RCC 7860 (cell line): Measurements from ENCODE around the gene MCM5.

Experiments
- DNase-seq: peaks from one replicate; pipeline ENCODE4 v3.0.0-alpha.2; 2015; ENCODE audit warnings: low spot score
- FAIRE-seq: peaks from 2 replicates; lab custom pipeline; 2012; peaks lifted over from hg19 to GRCh38; lab: Jason Lieb, UNC

The MCM5 gene

DNA sequence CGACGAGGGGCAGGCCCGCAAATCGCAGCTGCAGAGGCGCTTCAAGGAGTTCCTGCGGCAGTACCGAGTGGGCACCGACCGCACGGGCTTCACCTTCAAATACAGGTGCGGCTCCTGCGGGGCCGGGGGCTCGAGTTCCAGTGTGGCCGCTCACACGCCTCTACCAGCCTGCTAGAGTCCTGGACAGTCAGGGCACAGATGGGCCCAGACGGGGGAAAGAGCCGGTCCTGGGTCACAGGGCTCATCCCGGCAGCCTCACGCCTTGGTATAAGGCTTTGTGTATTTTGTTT, 506 bp downstream of the MCM5 start:
- DNase-seq = no peak
- no peak for FAIRE-seq

- FAIRE-seq (no peak), DNase-seq (no peak)
Observed at GRCh38 chr22:35401863-35402262, 1.9 kb downstream of the MCM5 start.

- FAIRE-seq (no peak), DNase-seq (no peak)
Observed at GRCh38 chr22:35403356-35403755, 3.4 kb downstream of the MCM5 start.

- FAIRE-seq = no peak
Observed at GRCh38 chr22:35404176-35404575, 4.2 kb downstream of the MCM5 start.

DNA sequence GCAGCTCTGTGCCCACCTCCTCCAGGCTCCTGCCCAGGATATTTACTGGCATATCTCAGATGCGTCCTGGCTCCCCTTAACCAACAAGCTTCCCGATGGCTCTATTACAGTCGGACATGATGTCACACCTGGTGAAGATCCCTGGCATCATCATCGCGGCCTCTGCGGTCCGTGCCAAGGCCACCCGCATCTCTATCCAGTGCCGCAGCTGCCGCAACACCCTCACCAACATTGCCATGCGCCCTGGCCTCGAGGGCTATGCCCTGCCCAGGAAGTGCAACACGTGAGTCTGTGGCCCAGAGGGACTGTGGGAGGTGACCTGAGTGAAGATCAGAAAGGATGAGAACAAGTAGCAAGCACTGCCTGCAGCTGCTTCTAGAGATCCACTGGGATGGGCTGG, 6.5 kb downstream of the MCM5 start:
- DNase-seq (no peak), FAIRE-seq (no peak)

More at GRCh38 chr22:35404176-35404575, 4.2 kb downstream of the MCM5 start:
- no peak for DNase-seq

DNA sequence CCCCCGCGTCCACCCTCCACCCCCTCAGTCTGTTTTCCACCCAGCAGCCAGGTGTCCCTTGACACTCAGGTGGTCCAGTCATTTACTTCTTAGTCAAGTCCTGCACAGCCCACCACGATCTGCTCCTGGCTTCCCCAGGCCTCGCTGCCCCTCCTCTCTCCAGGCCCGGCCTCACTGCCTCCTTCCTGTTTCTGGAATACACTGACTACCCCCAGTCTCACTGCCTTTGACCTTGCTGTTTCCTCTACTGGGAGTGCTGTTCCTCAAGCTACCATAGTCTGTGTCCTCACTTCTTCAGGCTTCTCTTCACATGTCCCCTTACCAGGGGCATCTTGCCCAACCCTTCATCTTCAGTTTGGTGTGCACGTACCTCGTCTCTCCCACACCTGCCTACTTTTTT, 7.4 kb downstream of the MCM5 start:
- no peak for DNase-seq
- no peak for FAIRE-seq

GRCh38 chr22:35409783-35410662, 10.1 kb downstream of the MCM5 start:
- FAIRE-seq = no peak

GRCh38 chr22:35410663-35411034, 10.7 kb downstream of the MCM5 start:
- FAIRE-seq (no peak), DNase-seq (no peak)

More at GRCh38 chr22:35409783-35410662, 10.1 kb downstream of the MCM5 start:
- DNase-seq = no peak

DNA sequence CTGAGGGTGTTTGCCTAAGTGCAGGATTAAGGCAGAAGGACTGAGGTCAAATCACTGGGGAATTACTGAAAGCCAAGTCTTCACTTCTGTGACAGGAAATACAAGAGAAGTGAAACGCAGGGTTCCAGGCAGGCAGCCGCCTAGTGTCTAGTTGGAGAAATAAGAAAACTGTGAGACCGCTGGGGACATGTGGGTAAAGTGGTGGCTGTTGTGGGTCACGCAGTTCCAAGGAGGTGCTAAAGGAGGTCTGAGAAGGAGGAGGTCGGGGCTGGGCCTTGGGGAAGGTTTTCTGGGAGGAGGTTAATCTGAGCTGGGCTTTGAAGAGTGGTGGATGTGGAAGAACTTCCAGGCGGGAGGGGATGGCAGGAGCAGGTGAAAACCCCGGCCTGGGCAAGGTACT, 11.2 kb downstream of the MCM5 start:
- no peak for DNase-seq
- FAIRE-seq = no peak

DNA sequence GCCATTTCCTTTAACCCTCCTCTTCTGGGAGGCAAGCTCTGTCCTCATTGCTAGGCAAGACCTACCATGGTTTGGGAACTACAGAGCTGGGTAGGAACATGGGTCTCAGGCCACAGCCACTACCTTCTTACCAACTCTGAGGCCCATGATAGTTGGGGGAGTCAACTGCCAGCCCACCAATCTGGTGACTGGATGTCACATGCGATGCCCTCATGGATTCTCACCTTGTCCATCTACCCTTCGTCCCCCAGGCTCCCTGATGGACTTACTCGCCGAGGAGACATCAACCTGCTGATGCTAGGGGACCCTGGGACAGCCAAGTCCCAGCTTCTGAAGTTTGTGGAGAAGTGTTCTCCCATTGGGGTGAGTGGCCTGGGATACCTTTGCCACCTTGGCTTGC, 13.7 kb downstream of the MCM5 start:
- FAIRE-seq = no peak
- no peak for DNase-seq

DNA sequence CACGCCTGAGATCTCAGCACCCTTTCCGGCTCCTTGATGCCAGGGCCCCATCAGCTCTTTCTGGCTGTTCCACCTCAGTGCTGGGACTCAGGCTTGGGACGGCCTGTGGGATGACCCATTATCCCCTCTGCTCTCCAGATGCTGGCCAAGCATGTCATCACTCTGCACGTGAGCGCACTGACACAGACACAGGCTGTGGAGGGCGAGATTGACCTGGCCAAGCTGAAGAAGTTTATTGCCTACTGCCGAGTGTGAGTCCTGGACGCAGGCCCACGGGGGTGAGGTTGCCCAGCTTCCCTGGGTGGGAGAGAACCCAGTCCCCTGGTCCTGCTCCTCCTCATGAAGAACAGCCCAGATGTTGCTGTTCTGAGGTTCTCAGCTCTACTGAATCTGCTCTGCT, 17.7 kb downstream of the MCM5 start:
- no peak for DNase-seq
- no peak for FAIRE-seq

GRCh38 chr22:35418088-35418487, 18.1 kb downstream of the MCM5 start:
- no peak for FAIRE-seq
- no peak for DNase-seq

GRCh38 chr22:35418731-35419130, 18.8 kb downstream of the MCM5 start:
- DNase-seq = no peak
- no peak for FAIRE-seq

DNA sequence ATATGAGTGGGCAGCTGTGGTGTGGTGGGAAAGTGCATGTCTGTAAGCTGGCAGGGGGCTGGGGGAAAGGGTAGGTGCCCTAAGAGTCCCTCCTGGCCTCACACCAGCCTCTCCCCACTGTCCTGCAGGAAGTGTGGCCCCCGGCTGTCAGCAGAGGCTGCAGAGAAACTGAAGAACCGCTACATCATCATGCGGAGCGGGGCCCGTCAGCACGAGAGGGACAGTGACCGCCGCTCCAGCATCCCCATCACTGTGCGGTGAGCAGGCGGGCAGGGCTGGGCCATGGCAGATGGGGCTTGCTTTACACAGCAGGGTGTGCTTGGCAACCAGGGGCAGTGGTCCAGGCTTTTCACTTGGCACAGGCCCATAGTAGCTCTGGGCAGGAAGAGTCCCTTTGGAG, 19.8 kb downstream of the MCM5 start:
- FAIRE-seq = no peak
- no peak for DNase-seq

- FAIRE-seq (no peak), DNase-seq (no peak)
Observed at GRCh38 chr22:35421121-35421520, 21.2 kb downstream of the MCM5 start.

DNA sequence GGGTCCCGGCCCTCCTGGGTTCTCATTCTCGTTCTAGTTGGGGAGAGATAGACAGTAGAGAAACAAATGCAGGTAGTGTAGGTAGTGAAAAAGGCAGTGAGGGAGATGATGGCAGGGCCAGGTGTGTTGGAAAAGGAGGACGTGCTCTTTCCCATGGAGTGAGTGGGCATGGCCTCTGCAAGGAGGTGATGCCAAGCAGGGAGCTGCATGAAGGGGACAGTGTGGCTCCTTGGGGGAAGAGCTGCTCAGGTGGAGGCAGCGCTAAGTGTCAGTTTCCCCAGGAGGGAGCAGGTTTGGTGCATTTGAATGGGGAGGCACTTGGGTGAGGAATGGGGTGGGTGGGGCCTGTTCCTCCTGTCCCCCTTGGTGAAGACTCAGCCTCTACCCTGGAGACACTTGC, 22.2 kb downstream of the MCM5 start:
- FAIRE-seq (no peak), DNase-seq (no peak)

- no peak for FAIRE-seq
- DNase-seq = no peak
Observed at GRCh38 chr22:35422936-35423335, 23.0 kb downstream of the MCM5 start.

- DNase-seq (no peak), FAIRE-seq (no peak)
Observed at GRCh38 chr22:35424081-35424480, 24.1 kb downstream of the MCM5 start.

DNA sequence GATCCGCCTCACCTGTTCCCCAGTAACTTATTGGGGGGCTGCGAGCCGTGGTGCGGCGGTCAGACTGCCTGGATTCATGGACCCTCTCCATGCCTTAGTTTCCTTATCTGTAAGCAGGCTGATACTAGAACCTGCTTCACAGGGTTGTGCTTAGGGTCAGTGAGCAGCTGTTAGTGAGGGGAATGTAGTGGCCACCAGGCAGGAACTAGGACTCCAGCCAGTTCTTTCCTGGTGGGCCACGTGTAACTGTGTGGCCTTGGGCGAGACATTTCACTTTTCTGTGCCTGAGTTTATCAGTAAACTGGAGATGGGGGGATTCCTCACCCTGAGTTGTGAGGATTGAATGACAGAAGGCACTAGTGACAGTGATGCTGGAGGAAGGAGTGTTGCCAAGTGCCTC, 24.8 kb downstream of the MCM5 start:
- FAIRE-seq (no peak), DNase-seq (no peak)

GRCh38 chr22:35425546-35425945, 25.6 kb downstream of the MCM5 start:
- FAIRE-seq = no peak

DNA sequence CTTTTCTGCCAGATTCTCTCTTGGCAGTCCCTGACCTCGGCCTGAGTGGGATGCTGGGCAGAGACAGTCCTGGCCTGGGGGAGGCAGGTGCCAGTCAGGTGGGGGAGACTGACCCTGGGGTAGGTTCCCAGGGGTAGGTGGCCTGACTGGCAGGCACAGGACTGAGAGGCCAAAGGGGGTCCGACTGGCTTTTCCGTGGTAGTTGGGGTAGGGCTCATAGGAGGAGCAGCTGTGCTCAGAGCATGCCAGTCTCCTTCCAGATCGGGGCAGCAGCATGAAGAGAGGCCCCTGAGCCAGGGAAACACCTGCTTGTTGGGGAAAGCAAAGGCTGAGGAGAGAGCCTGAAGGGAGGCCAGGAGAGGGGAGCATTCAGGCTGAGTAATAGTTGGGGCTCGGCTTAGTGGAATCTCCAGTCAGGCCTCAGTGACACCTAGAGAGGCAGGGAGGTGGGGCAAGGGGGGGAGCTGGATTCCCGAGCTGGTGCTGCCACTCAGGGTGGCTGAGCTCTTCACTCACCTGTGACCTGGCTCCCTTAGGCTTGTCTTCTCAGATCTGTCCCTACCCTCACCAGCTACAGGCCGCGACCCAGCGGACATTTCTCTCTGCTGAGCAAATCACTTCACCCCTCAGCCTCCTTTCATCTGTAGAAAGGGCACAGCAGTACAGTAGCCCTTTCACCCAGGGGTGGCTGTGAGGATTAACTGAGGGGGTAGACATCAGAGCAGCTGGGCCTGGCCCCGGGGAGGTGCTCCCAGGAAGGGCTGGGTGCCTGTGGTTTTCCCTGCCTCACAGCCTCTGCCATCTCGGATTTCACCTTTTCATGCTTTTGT, 26.2 kb downstream of the MCM5 start:
- no peak for DNase-seq
- no peak for FAIRE-seq

More at GRCh38 chr22:35425546-35425945, 25.6 kb downstream of the MCM5 start:
- no peak for DNase-seq

GRCh38 chr22:35426801-35427140, 26.8 kb downstream of the MCM5 start:
- DNase-seq = no peak
- no peak for FAIRE-seq
